ENCODE results near the gene EVPLL.
"Not testable (repeated sequence)": the region's sequence is repeated elsewhere in the genome, so short reads cannot be mapped to it uniquely, and the experiment has no call there.

Gene EVPLL

GRCh38 chr17:18377437-18378204 is at the start of gene EVPLL:
Gene EVPLL, plus strand, starts transcription at chr17:18377778. Its CDS starts 3,160 bp downstream, at chr17:18380938.
- peak; percentile 13 for DNase-seq

GRCh38 chr17:18328643-18329204 is 48.9 kb upstream of the EVPLL start:
- DNase-seq: no peak

GRCh38 chr17:18331879-18332278 is 45.7 kb upstream of the EVPLL start:
- no peak for DNase-seq

GRCh38 chr17:18332909-18333489 is 44.6 kb upstream of the EVPLL start:
- DNase-seq: no peak

- not testable (repeated sequence) for DNase-seq
These were observed 39.4 kb upstream of the EVPLL start for GRCh38 chr17:18338158-18338557.

GRCh38 chr17:18339933-18340332 is 37.6 kb upstream of the EVPLL start:
- no peak for DNase-seq

- DNase-seq: no peak
These were observed 33.6 kb upstream of the EVPLL start for GRCh38 chr17:18344021-18344420.

DNA sequence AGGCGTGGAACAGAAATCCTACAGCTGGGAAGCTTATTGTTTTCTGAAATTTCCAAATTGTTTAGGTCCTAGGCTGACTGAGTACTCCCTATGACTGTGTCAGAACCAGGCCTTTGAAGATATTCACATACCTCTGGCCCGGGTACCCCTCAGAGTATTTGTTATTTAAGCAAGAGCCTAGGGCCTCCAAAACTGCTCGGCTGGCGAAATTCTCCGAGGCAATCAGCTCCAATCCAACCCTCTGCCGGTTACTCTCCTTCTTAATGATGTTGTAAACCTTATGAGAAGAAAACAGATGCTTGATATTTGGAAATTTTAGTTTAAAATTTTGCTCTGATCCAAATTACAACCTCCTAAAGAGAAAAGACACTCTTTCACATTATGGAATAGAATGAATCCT is 24.0 kb upstream of the EVPLL start:
- no peak for DNase-seq

DNA sequence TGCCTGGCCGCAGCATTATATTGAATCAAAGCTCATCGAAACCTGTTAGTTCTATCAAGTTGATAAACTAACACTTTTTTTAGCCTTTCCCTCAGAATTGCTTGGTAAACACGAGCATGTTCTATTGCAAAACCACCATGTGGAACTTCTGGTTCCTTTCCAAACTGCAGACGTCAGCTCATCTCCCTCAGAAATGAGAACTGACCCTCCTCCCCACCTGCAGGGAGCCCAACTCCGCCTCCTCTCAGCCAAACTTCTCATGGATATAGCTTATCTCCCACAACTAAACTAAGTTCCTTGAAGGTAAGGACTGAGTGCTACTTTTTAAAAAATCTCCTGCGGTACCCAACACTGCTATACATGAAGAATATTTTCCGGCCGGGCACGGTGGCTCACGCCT is 21.0 kb upstream of the EVPLL start:
- DNase-seq: no peak

DNA sequence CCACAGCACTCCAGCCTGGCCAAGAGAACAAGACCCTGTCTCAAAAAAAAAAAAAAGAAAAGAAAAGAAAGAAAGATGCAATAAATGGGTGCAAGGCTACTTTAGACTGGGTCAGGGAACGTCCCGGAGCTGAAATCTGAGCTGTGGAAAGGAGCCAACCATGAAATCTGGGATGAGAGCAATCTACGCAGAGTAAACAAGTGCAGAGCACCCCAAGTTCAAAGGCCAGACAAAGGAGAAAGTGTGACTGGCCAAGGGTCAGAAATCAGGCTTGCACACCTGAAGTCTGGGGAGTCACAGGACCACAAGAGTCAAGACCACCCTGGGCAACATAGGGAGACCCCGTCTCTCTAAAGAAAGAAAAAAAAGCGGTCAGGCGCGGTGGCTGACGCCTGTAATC is 17.1 kb upstream of the EVPLL start:
- no peak for DNase-seq

DNA sequence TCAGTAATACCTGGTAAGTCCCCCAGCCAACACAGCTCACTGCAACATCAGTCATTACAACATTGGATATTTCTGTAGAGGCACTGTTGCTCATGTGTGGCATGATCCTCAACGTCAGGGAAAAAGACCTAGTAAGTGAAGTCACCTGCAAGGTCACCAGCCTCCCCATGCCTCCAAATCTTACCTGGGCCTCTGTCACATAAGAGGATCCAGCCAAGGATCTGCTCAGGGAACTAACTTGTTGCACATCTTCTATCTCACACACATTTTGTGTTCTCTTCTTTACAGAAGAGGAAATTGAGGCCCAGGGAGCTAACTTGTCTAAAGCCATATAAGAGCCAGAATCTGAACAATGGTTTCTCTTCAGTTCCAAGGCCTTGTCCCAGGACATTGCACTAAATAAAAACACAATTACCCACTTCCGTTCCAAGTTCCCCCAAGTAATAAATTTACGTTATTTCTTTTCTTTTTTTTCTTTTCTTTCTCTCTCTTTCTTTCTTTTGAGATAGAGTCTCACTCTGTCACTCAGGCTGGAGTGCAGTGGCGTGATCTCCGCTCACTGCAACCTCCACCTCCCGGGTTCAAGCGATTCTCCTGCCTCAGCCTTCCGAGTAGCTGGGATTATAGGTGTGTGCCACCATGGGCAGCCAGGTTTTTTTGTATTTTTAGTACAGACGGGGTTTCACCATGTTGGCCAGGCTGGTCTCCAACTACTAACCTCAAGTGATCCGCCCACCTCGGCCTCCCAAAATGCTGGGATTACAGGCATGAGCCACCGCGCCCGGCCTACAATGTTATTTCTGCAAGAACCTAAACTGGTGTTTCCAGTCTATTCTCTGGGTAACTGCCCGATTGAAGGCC is 15.5 kb upstream of the EVPLL start:
- DNase-seq: no peak

GRCh38 chr17:18362698-18363100 is 14.9 kb upstream of the EVPLL start:
- no peak for DNase-seq

GRCh38 chr17:18363101-18364049 is 14.2 kb upstream of the EVPLL start, which contains the start of gene SHMT1:
Gene SHMT1, minus strand, starts transcription at chr17:18363550. Its CDS starts 7,569 bp downstream, at chr17:18355981.
- DNase-seq: peak; percentile 80

GRCh38 chr17:18364166-18364565 is 13.4 kb upstream of the EVPLL start:
- DNase-seq: no peak

GRCh38 chr17:18368946-18369345 is 8.6 kb upstream of the EVPLL start:
- DNase-seq: no peak

DNA sequence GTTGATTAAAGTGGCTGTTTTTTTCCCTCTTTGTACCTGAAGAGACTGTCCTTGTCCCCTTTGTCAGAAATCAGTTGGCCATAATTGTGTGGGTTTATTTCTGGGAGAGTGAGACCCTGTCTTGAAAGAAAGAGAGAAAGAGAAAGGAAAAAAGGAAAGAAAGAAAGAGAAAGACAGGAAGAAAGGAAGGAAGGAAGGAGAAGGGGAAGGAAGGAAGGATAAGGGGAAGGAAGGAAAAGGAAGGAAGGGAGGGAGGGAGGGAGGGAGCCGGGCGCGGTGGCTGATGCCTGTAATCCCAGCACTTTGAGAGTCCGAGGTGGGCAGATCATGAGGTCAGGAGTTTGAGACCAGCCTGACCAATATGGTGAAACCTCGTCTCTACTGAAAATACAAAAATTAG is 6.8 kb upstream of the EVPLL start:
- no peak for DNase-seq

- no peak for DNase-seq
These were observed 6.1 kb upstream of the EVPLL start for GRCh38 chr17:18371455-18371854.

- DNase-seq: not testable (repeated sequence)
These were observed 4.4 kb upstream of the EVPLL start for GRCh38 chr17:18373181-18373580.

- no peak for DNase-seq
These were observed 3.4 kb upstream of the EVPLL start for GRCh38 chr17:18374216-18374615.

DNA sequence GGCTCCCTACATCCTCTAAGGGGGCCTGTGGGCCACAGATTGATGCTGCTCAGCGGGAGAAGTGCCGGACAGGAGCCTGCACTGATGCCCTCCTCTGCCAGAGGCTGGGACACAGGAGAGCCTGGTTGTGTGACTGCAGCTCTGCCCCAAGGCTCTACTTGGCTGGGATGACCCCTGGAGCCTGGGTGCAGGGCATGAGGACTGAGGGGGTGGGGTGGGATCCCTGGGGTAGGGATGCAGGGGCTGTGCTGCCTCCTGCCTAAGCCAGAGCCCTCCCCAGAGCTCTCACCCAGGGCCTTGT is 577 bp downstream of the EVPLL start:
- no peak for DNase-seq

DNA sequence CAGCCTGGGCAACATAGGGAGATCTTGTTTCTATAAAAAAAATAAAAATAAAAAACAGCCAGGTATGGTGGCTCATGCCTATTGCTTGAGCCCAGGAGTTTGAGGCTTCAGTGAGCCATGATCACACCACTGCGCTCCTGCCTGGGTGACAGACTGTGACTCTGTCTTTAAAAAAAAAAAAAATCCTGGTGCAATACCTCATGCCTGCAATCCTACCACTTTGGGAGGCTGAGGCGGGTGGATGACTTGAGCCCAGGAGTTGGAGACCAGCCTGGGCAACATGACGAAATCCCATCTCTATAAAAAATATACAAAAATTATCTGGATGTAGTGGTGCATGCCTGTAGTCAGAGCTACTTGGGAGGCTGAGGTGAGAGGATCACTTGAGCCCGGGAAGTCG is 1.0 kb downstream of the EVPLL start:
- DNase-seq: not testable (repeated sequence)
